Activated CD8-positive, alpha-beta T cell treated with anti-CD3 and anti-CD28 coated beads for 36 hours (primary cell): ENCODE data around the gene TBX10. TPM values are rescaled to one million over a fixed set of nuclear protein-coding genes. Genes with fewer than 3 reads are reported as not detected.

Source experiments
- ATAC-seq: fragments of 200-7000 bp; cut with Tn5 transposase; one replicate; pipeline ENCODE4 v1.10.0; 2021; ENCODE audit warnings: mild to moderate bottlenecking, moderate library complexity
- CTCF ChIA-PET: fragments of 350-600 bp; sonication (Branson Sonifier 250); formaldehyde crosslinking; loops from one replicate; lab custom pipeline; 2021; ENCODE audit warnings: antibody characterized with exemption; lab: Charles Lee
- POLR2A ChIA-PET: fragments of 350-600 bp; sonication (Branson Sonifier 250); formaldehyde crosslinking; loops from one replicate; lab custom pipeline; 2021; ENCODE audit warnings: antibody characterized with exemption; lab: Charles Lee
- DNase-seq: peaks from one replicate; pipeline ENCODE4 v3.0.0-alpha.2; 2020
- H3K27ac Mint-ChIP-seq: one replicate; pipeline ENCODE4 v1.8.0; 2021; ENCODE audit warnings: mild to moderate bottlenecking, mixed read lengths
- H3K27me3 Mint-ChIP-seq: one replicate; pipeline ENCODE4 v1.8.0; 2021; ENCODE audit warnings: mixed read lengths
- H3K36me3 Mint-ChIP-seq: one replicate; pipeline ENCODE4 v1.8.0; 2021; ENCODE audit warnings: low read depth, mixed read lengths
- H3K4me1 Mint-ChIP-seq: one replicate; pipeline ENCODE4 v1.8.0; 2021; ENCODE audit warnings: low read depth, mixed read lengths
- H3K4me3 Mint-ChIP-seq: one replicate; pipeline ENCODE4 v1.8.0; 2021; ENCODE audit warnings: mild to moderate bottlenecking, moderate library complexity, mixed read lengths
- H3K9me3 Mint-ChIP-seq: one replicate; pipeline ENCODE4 v1.8.0; 2021; ENCODE audit warnings: mixed read lengths
- CTCF ChIP-seq: fragments of 200-600 bp; IDR thresholded peaks from one replicate; pipeline ENCODE4 v1.8.0; 2022; ENCODE audit warnings: antibody characterized with exemption, mild to moderate bottlenecking
- intact Hi-C: fragments of 100-400 bp; cut with micrococcal nuclease; formaldehyde crosslinking; loops from one replicate; pipeline ENCODE4 v1.10.0; 2022
- total RNA-seq, 2 experiments: library from RNA; stranded (reverse); gene quantifications; one replicate each; pipeline ENCODE4 v1.2.3, GENCODE V29; 2021

TBX10 gene
- total RNA-seq, 2 experiments from 2014 or later, result not detected

GRCh38 chr11:67666676-67667489 lies 27.3 kb upstream of the TBX10 start:
- Mint-ChIP-seq H3K9me3 (no peaks in the 10 kb centered on the region), H3K4me3 (no peak overlapping the region), H3K4me1 (no peaks in the 10 kb centered on the region), H3K27me3 (no peaks in the 10 kb centered on the region), H3K36me3 (no peaks in the 10 kb centered on the region), H3K27ac (no peak overlapping the region)
- TF ChIP-seq CTCF, result no peak
- DNase-seq (no peak), ATAC-seq (no peak)
- ChIA-PET POLR2A (no interaction called here), CTCF (interaction anchor here (1.1 kb wide), 1 partner anchor 8 kb away, joined by 4 read pairs; no protein-coding TSS in a partner anchor)
- intact Hi-C loops, result no loop called here

- no peaks in the 10 kb centered on the region for H3K9me3 Mint-ChIP-seq
- ATAC-seq (no peak), DNase-seq (no peak)
- intact Hi-C loops, result no loop called here
- TF ChIP-seq CTCF, result no peak
- no peak overlapping the region for H3K4me3 Mint-ChIP-seq
- H3K36me3 Mint-ChIP-seq, result no peaks in the 10 kb centered on the region
- ChIA-PET POLR2A (no interaction called here), CTCF (no interaction called here)
- no peak overlapping the region for H3K27ac Mint-ChIP-seq
- H3K27me3 Mint-ChIP-seq, result no peaks in the 10 kb centered on the region
- H3K4me1 Mint-ChIP-seq, result no peaks in the 10 kb centered on the region
These were observed 26.7 kb upstream of the TBX10 start for GRCh38 chr11:67666303-67666645.

GRCh38 chr11:67665541-67666302 lies 26.2 kb upstream of the TBX10 start:
- Mint-ChIP-seq H3K36me3 (no peaks in the 10 kb centered on the region), H3K4me3 (no peak overlapping the region), H3K27me3 (no peaks in the 10 kb centered on the region), H3K4me1 (no peaks in the 10 kb centered on the region), H3K9me3 (no peaks in the 10 kb centered on the region), H3K27ac (no peak overlapping the region)
- ATAC-seq (no peak), DNase-seq (no peak)
- intact Hi-C loops, result no loop called here
- POLR2A ChIA-PET, result no interaction called here
- TF ChIP-seq CTCF, result no peak
- CTCF ChIA-PET, result no interaction called here

GRCh38 chr11:67664696-67665540 lies 25.4 kb upstream of the TBX10 start:
- intact Hi-C loops, result no loop called here
- Mint-ChIP-seq H3K4me3 (no peak overlapping the region), H3K4me1 (no peaks in the 10 kb centered on the region), H3K27ac (no peak overlapping the region), H3K27me3 (no peaks in the 10 kb centered on the region), H3K9me3 (no peaks in the 10 kb centered on the region), H3K36me3 (no peaks in the 10 kb centered on the region)
- POLR2A ChIA-PET, result no interaction called here
- DNase-seq, result no peak
- TF ChIP-seq CTCF, result no peak
- CTCF ChIA-PET, result no interaction called here
- no peak for ATAC-seq
